Renal cortical epithelial cell (primary cell): ENCODE results near the gene C1QTNF12. TPM values are rescaled to one million over a fixed set of nuclear protein-coding genes. Genes with fewer than 3 reads are reported as not detected.

Experiments used
- DNase-seq: peaks from one replicate; pipeline ENCODE4 v3.0.0-alpha.2; 2011; ENCODE audit warnings: low read depth
- total RNA-seq: library from RNA; depleted of rRNA; stranded (reverse); fragments of >200 nt; gene quantifications from 2 replicates; pipeline ENCODE4 v1.2.3, GENCODE V29; 2014

The C1QTNF12 gene
- total RNA-seq, 1 donor from 2014 or later, result 0.40 TPM

GRCh38 chr1:1213345-1214265 is 32.9 kb downstream of the C1QTNF12 start, which contains the start of gene TNFRSF4:
Gene TNFRSF4, minus strand, starts transcription at chr1:1214153. Its CDS starts 26 bp downstream, at chr1:1214127.
- no peak for DNase-seq

GRCh38 chr1:1212780-1213344 is 33.7 kb downstream of the C1QTNF12 start:
- no peak for DNase-seq

GRCh38 chr1:1211541-1212441 is 34.7 kb downstream of the C1QTNF12 start:
- DNase-seq, result no peak

- no peak for DNase-seq
These were observed 35.6 kb downstream of the C1QTNF12 start for GRCh38 chr1:1210726-1211540.

GRCh38 chr1:1208713-1209433 is 37.6 kb downstream of the C1QTNF12 start:
- no peak for DNase-seq

- DNase-seq, result no peak
These were observed 39.0 kb downstream of the C1QTNF12 start for GRCh38 chr1:1207571-1207892.

- DNase-seq, result no peak
These were observed 39.5 kb downstream of the C1QTNF12 start for GRCh38 chr1:1206966-1207531.

GRCh38 chr1:1206376-1206965 is 40.1 kb downstream of the C1QTNF12 start, which contains the start of gene TNFRSF18:
Gene TNFRSF18, minus strand, starts transcription at chr1:1206592. Its CDS starts 21 bp downstream, at chr1:1206571.
- DNase-seq, result no peak

GRCh38 chr1:1205769-1206375 is 40.6 kb downstream of the C1QTNF12 start:
- no peak for DNase-seq

GRCh38 chr1:1204998-1205768 is 41.3 kb downstream of the C1QTNF12 start:
- no peak for DNase-seq

GRCh38 chr1:1204425-1204920 is 42.0 kb downstream of the C1QTNF12 start:
- DNase-seq, result no peak

GRCh38 chr1:1203561-1204424 is 42.7 kb downstream of the C1QTNF12 start:
- no peak for DNase-seq

- no peak for DNase-seq
These were observed 43.5 kb downstream of the C1QTNF12 start for GRCh38 chr1:1202831-1203560.

- DNase-seq, result no peak
These were observed 45.4 kb downstream of the C1QTNF12 start for GRCh38 chr1:1200876-1201810.
